A549 (cell line): ENCODE measurements around the gene PDF. TPM values are rescaled to one million over a fixed set of nuclear protein-coding genes. Genes with fewer than 3 reads are reported as not detected.
"Not testable (repeated sequence)": the region's sequence is repeated elsewhere in the genome, so short reads cannot be mapped to it uniquely, and the experiment has no call there.

Source experiments
- ATAC-seq, 2 experiments: fragments of 200-7000 bp in 1 of 2; fragments of >200 bp in 1 of 2; cut with Nextera tagmentation in 1 of 2; cut with Tn5 transposase in 1 of 2; 3 replicates each; pipeline versions ENCODE4 v1.8.0 to v1.9.1; 2018 to 2020; ENCODE audit warnings: mild to moderate bottlenecking in 1 of 2, moderate library complexity in 1 of 2
- CTCF ChIA-PET: fragments of 300-600 bp; sonication (Branson Sonifier 250); formaldehyde crosslinking; extraction: SDS; loops from one replicate; lab custom pipeline; 2021; ENCODE audit warnings: antibody characterized with exemption, inconsistent platforms; lab: Yijun Ruan, JAX
- POLR2A ChIA-PET: fragments of 350-600 bp; formaldehyde crosslinking; extraction: SDS; loops from one replicate; lab custom pipeline; 2021; ENCODE audit warnings: antibody characterized with exemption, inconsistent platforms; lab: Yijun Ruan, JAX
- DNase-seq, 2 experiments: peaks; one replicate each; pipeline versions ENCODE4 v3.0.0 to v3.0.0-alpha.2; 2011 to 2016; ENCODE audit warnings: low read depth in 1 of 2, low spot score in 1 of 2
- FAIRE-seq: peaks from 2 replicates; lab custom pipeline; 2011; peaks lifted over from hg19 to GRCh38; lab: Jason Lieb, UNC
- H3K27ac ChIP-seq, 2 experiments: fragments of >200 bp; sonication (Bioruptor Twin); formaldehyde crosslinking; 3 replicates each; pipeline ENCODE4 v1.5.1; 2016 to 2017
- H3K4me1 ChIP-seq: fragments of >200 bp; sonication (Bioruptor Twin); formaldehyde crosslinking; 3 replicates; pipeline ENCODE4 v1.6.1; 2016
- H3K4me2 ChIP-seq: fragments of >200 bp; sonication (Bioruptor Twin); formaldehyde crosslinking; 3 replicates; pipeline ENCODE4 v1.6.1; 2016
- H3K4me3 ChIP-seq: fragments of >200 bp; sonication (Bioruptor Twin); formaldehyde crosslinking; 3 replicates; pipeline ENCODE4 v1.5.1; 2016
- H3K9me3 ChIP-seq: fragments of >200 bp; sonication (Bioruptor Twin); formaldehyde crosslinking; 3 replicates; pipeline ENCODE4 v1.6.1; 2016
- CEBPB ChIP-seq, 2 experiments: fragments of >200 bp in 1 of 2; sonication (Bioruptor Twin) in 1 of 2; formaldehyde crosslinking in 1 of 2; IDR thresholded peaks; 2 replicates each; pipeline ENCODE4 v1.6.1; 2012 to 2016
- CHD2 ChIP-seq: fragments of 150-350 bp; IDR thresholded peaks from 2 replicates; pipeline ENCODE4 v1.6.1; 2014; ENCODE audit warnings: low read length; ENCODE audit not compliant: partially characterized antibody
- EHF ChIP-seq: fragments of 250-450 bp; sonication (Bioruptor Pico); IDR thresholded peaks from 2 replicates; pipeline ENCODE4 v1.5.0; 2020; ENCODE audit warnings: mild to moderate bottlenecking
- ESRRA ChIP-seq: fragments of 150-350 bp; IDR thresholded peaks from 2 replicates; pipeline ENCODE4 v1.6.1; 2014; ENCODE audit warnings: mild to moderate bottlenecking, low read length, borderline replicate concordance
- FOSB ChIP-seq: fragments of 250-450 bp; sonication (Bioruptor Pico); IDR thresholded peaks from 2 replicates; pipeline ENCODE4 v1.5.0; 2020; ENCODE audit warnings: mild to moderate bottlenecking, moderate library complexity
- FOSL2 ChIP-seq, 2 experiments: fragments of 450-650 bp in 1 of 2; fragments of >200 bp in 1 of 2; sonication (Bioruptor Twin) in 1 of 2; formaldehyde crosslinking; IDR thresholded peaks; 2 replicates each; pipeline versions ENCODE4 v1.5.0 to v1.6.1; 2016 to 2020; ENCODE audit warnings: mild to moderate bottlenecking in 1 of 2, moderate library complexity in 1 of 2
- FOXS1 ChIP-seq: fragments of 250-450 bp; sonication (Bioruptor Pico); IDR thresholded peaks from 2 replicates; pipeline ENCODE4 v1.5.0; 2020; ENCODE audit warnings: mild to moderate bottlenecking, moderate library complexity
- GATA3 ChIP-seq: IDR thresholded peaks from 2 replicates; pipeline ENCODE4 v1.6.1; 2012; ENCODE audit warnings: borderline replicate concordance
- HDAC2 ChIP-seq: fragments of 200-600 bp; sonication (generic); IDR thresholded peaks from 2 replicates; pipeline ENCODE4 v1.6.1; 2016
- HES2 ChIP-seq: fragments of >200 bp; sonication (Bioruptor Twin); formaldehyde crosslinking; IDR thresholded peaks from 2 replicates; pipeline ENCODE4 v1.6.1; 2016
- HEYL ChIP-seq: fragments of 250-450 bp; sonication (Bioruptor Pico); IDR thresholded peaks from 2 replicates; pipeline ENCODE4 v1.8.0; 2021; ENCODE audit warnings: mild to moderate bottlenecking, moderate library complexity
- HMGXB4 ChIP-seq: fragments of 250-450 bp; sonication (Bioruptor Pico); IDR thresholded peaks from 2 replicates; pipeline ENCODE4 v1.5.0; 2021; ENCODE audit warnings: mild to moderate bottlenecking, moderate library complexity, borderline replicate concordance
- HOXB5 ChIP-seq: fragments of 250-450 bp; sonication (Bioruptor Pico); IDR thresholded peaks from 2 replicates; pipeline ENCODE4 v1.5.0; 2020; ENCODE audit warnings: mild to moderate bottlenecking, moderate library complexity
- JUN ChIP-seq, 2 experiments: fragments of >200 bp; sonication (Bioruptor Twin); formaldehyde crosslinking; IDR thresholded peaks; 2 replicates in 1 of 2; 3 replicates in 1 of 2; pipeline ENCODE4 v1.6.1; 2016 to 2017
- KDM1A ChIP-seq: fragments of 200-600 bp; sonication (generic); IDR thresholded peaks from 2 replicates; pipeline ENCODE4 v1.6.1; 2016; ENCODE audit warnings: low read depth, mild to moderate bottlenecking
- KDM5A ChIP-seq: fragments of 200-600 bp; sonication (generic); IDR thresholded peaks from 2 replicates; pipeline ENCODE4 v1.6.1; 2016; ENCODE audit warnings: antibody characterized with exemption, mild to moderate bottlenecking
- MAZ ChIP-seq: fragments of 150-350 bp; IDR thresholded peaks from 2 replicates; pipeline ENCODE4 v1.6.1; 2014; ENCODE audit warnings: antibody characterized with exemption, low read depth, low read length, borderline replicate concordance
- MYC ChIP-seq: IDR thresholded peaks from 2 replicates; pipeline ENCODE4 v1.6.1; 2012; ENCODE audit warnings: mild to moderate bottlenecking, inconsistent platforms, low read length, improper control_type of control experiment, borderline replicate concordance
- NFE2L2 ChIP-seq: fragments of 150-350 bp; conservative IDR thresholded peaks from 2 replicates; pipeline ENCODE4 v1.6.1; 2014; ENCODE audit warnings: low read length
- NPAS2 ChIP-seq: fragments of 250-450 bp; sonication (Bioruptor Pico); IDR thresholded peaks from 2 replicates; pipeline ENCODE4 v1.8.0; 2022; ENCODE audit warnings: mild to moderate bottlenecking, moderate library complexity, borderline replicate concordance
- NR3C1 ChIP-seq: fragments of >200 bp; sonication (Bioruptor Twin); formaldehyde crosslinking; IDR thresholded peaks from 3 replicates; pipeline ENCODE4 v1.6.1; 2017
- PHF8 ChIP-seq: fragments of 200-600 bp; sonication (generic); IDR thresholded peaks from 2 replicates; pipeline ENCODE4 v1.6.1; 2016; ENCODE audit warnings: low read depth, mild to moderate bottlenecking, antibody characterized with exemption, moderate library complexity, borderline replicate concordance
- POLR2A ChIP-seq: IDR thresholded peaks from 2 replicates; pipeline ENCODE4 v1.6.1; 2012; ENCODE audit warnings: mild to moderate bottlenecking, low read length
- RAD21 ChIP-seq, 2 experiments: fragments of >200 bp in 1 of 2; sonication (Bioruptor Twin) in 1 of 2; formaldehyde crosslinking in 1 of 2; IDR thresholded peaks in 1 of 2; conservative IDR thresholded peaks in 1 of 2; 2 replicates in 1 of 2; 3 replicates in 1 of 2; pipeline ENCODE4 v1.6.1; 2012 to 2018; ENCODE audit warnings: inconsistent platforms in 1 of 2
- REST ChIP-seq: fragments of 200-600 bp; sonication (generic); IDR thresholded peaks from 2 replicates; pipeline ENCODE4 v1.6.1; 2016; ENCODE audit warnings: antibody characterized with exemption, mild to moderate bottlenecking, moderate library complexity
- RFX5 ChIP-seq: fragments of 450-650 bp; IDR thresholded peaks from 2 replicates; pipeline ENCODE4 v1.7.1; 2014; ENCODE audit warnings: antibody characterized with exemption, mild to moderate bottlenecking, moderate library complexity
- RNF2 ChIP-seq: fragments of 200-600 bp; sonication (generic); IDR thresholded peaks from 2 replicates; pipeline ENCODE4 v1.6.1; 2016; ENCODE audit warnings: low read depth, mild to moderate bottlenecking, antibody characterized with exemption, moderate library complexity, borderline replicate concordance
- SREBF2 ChIP-seq: fragments of 450-650 bp; IDR thresholded peaks from 2 replicates; pipeline ENCODE4 v1.6.1; 2014; ENCODE audit warnings: mild to moderate bottlenecking, moderate library complexity
- TP53 ChIP-seq: fragments of 250-450 bp; sonication (Bioruptor Pico); IDR thresholded peaks from 2 replicates; pipeline ENCODE4 v1.5.0; 2021; ENCODE audit warnings: mild to moderate bottlenecking, moderate library complexity
- ZSCAN20 ChIP-seq: fragments of 250-450 bp; sonication (Bioruptor Pico); IDR thresholded peaks from 2 replicates; pipeline ENCODE4 v1.8.0; 2022; ENCODE audit warnings: mild to moderate bottlenecking, moderate library complexity
- WGBS: methylation state at CpG from one replicate; pipeline ENCODE4 v1.1.6; 2017; ENCODE audit errors: missing lambda C conversion rate; 5-methylcytosine and 5-hydroxymethylcytosine counted together
- polyA plus RNA-seq, 4 experiments: library from polyadenylated mRNA; depleted of rRNA in 3 of 4; stranded (reverse); fragments of >200 nt; fragmentation: RNase III in 1 of 4; extraction: RNeasy Plus Mini Kit Qiagen cat#74134 plus additional on column Dnase treatment in 1 of 4; gene quantifications; 2 replicates in 3 of 4; 3 replicates in 1 of 4; pipeline ENCODE4 v1.2.3, GENCODE V29; 2011 to 2017

The PDF gene
- polyA plus RNA-seq, 2 of the 4 experiments (the other 2 are of a cell fraction), result 16.1 to 29.1 TPM

- no peak overlapping the region for H3K4me2 ChIP-seq
- DNase-seq (no peak), ATAC-seq (no peak), FAIRE-seq (no peak)
- no peak overlapping the region for H3K4me3 ChIP-seq
- no peak overlapping the region for H3K27ac ChIP-seq
- H3K9me3 ChIP-seq, result no peaks in the 10 kb centered on the region
- TF ChIP-seq GATA3, result no peak
- TF ChIP-seq HDAC2, result no peak
- no peak for TF ChIP-seq POLR2A
- TF ChIP-seq FOXS1 (CRISPR knock-in tag), result no peak
- TF ChIP-seq NPAS2, result no peak
- TF ChIP-seq CHD2, result no peak
- no peak for TF ChIP-seq JUN (IDR thresholded peaks at IDR 0.05)
- TF ChIP-seq SREBF2, result no peak
- no peak for TF ChIP-seq RAD21 (conservative IDR thresholded peaks at IDR 0.05 in 1 of 2, IDR thresholded peaks at IDR 0.05 in 1 of 2)
- TF ChIP-seq ZSCAN20 (CRISPR knock-in tag), result no peak
- TF ChIP-seq HEYL (CRISPR knock-in tag), result no peak
- no peak for TF ChIP-seq KDM5A
- TF ChIP-seq NFE2L2, result no peak
- no peak for TF ChIP-seq HES2
- no peak for TF ChIP-seq HOXB5 (CRISPR knock-in tag)
- TF ChIP-seq MYC, result no peak
- TF ChIP-seq FOSL2 (IDR thresholded peaks at IDR 0.05), result no peak
- TF ChIP-seq FOSL2 (CRISPR knock-in tag; IDR thresholded peaks at IDR 0.05), result no peak
- 96% methylated on average over 4 of the region's 4 CpGs for WGBS
- ChIA-PET POLR2A (no interaction called here), CTCF (interaction anchor here (3.2 kb wide), 1 partner anchor 12 kb away, joined by 19 read pairs; no protein-coding TSS in a partner anchor)
- H3K4me1 ChIP-seq, result peaks cover 3% of the 10 kb centered on the region; the same call in 1 of the 3 replicates
These were observed 32.1 kb downstream of the PDF start for GRCh38 chr16:69298261-69298660.

- DNase-seq, H3K9me3 ChIP-seq, ATAC-seq, POLR2A ChIA-PET, H3K4me2 ChIP-seq, FAIRE-seq, H3K4me3 ChIP-seq, H3K4me1 ChIP-seq, H3K27ac ChIP-seq: not testable (repeated sequence)
- WGBS, result 93% methylated on average over 7 of the region's 7 CpGs
- CTCF ChIA-PET, result interaction anchor here (0.6 to 3.2 kb wide), 3 partner anchors 10 to 253 kb away, joined by 3 to 19 read pairs (median 3); no protein-coding TSS in a partner anchor
These were observed 33.6 kb downstream of the PDF start for GRCh38 chr16:69296771-69297170.

- Histone ChIP-seq H3K9me3 (no peaks in the 10 kb centered on the region), H3K4me1 (peaks cover 5% of the 10 kb centered on the region; the same call in 1 of the 3 replicates), H3K4me2 (no peak overlapping the region), H3K27ac (no peak overlapping the region), H3K4me3 (no peak overlapping the region)
- DNase-seq (no peak), ATAC-seq (no peak), FAIRE-seq (no peak)
- TF ChIP-seq FOSL2 (IDR thresholded peaks at IDR 0.05) (no peak), FOSL2 (CRISPR knock-in tag; IDR thresholded peaks at IDR 0.05) (no peak), FOSB (CRISPR knock-in tag) (no peak), PHF8 (no peak), CEBPB (IDR thresholded peaks at IDR 0.05) (no peak), MAZ (no peak), MYC (no peak), HEYL (CRISPR knock-in tag) (no peak), ESRRA (no peak), NR3C1 (no peak), TP53 (CRISPR knock-in tag) (no peak), HOXB5 (CRISPR knock-in tag) (no peak), JUN (IDR thresholded peaks at IDR 0.05) (no peak), REST (no peak), SREBF2 (no peak), KDM1A (no peak), RNF2 (no peak), EHF (CRISPR knock-in tag) (no peak), HMGXB4 (CRISPR knock-in tag) (no peak), RFX5 (no peak)
- ChIA-PET POLR2A (no interaction called here), CTCF (interaction anchor here (1.3 kb wide), 1 partner anchor 144 kb away, joined by 4 read pairs; no protein-coding TSS in a partner anchor)
- WGBS, result 90% methylated on average over 1 of the region's 1 CpG
These were observed 36.3 kb downstream of the PDF start for GRCh38 chr16:69294051-69294450.
